ENCODE data around the gene TSPAN4. TPM values are rescaled to one million over a fixed set of nuclear protein-coding genes. Genes with fewer than 3 reads are reported as not detected.

The TSPAN4 gene
- total RNA-seq (2014; rRNA removed; shearing (Covaris generic)), result 117 and 131 TPM in 2 replicates

- DNase-seq (ENCODE audit: low spot score), result peak; percentile 92
These were observed at the start of gene TSPAN4, which contains the start of gene POLR2L for GRCh38 chr11:842370-843002. Gene TSPAN4, plus strand, starts transcription at chr11:842852. Its CDS starts 7,453 bp downstream, at chr11:850305. Gene POLR2L, minus strand, starts transcription at chr11:842529. Its CDS starts 21 bp downstream, at chr11:842508.

- DNase-seq (ENCODE audit: low spot score), result no peak
These were observed 49.8 kb upstream of the TSPAN4 start for GRCh38 chr11:792873-793272.

- DNase-seq (ENCODE audit: low spot score), result no peak
These were observed 49.1 kb upstream of the TSPAN4 start for GRCh38 chr11:793556-793955.

GRCh38 chr11:794013-794765 lies 48.5 kb upstream of the TSPAN4 start:
- DNase-seq (ENCODE audit: low spot score), result no peak

- DNase-seq (ENCODE audit: low spot score), result no peak
These were observed 47.7 kb upstream of the TSPAN4 start for GRCh38 chr11:794766-795633.

GRCh38 chr11:795634-796564 lies 46.8 kb upstream of the TSPAN4 start:
- peak; percentile 89 for DNase-seq (ENCODE audit: low spot score)

- no peak for DNase-seq (ENCODE audit: low spot score)
These were observed 45.9 kb upstream of the TSPAN4 start for GRCh38 chr11:796565-797295.

- DNase-seq (ENCODE audit: low spot score), result peak; percentile 79
These were observed 45.2 kb upstream of the TSPAN4 start for GRCh38 chr11:797296-798092.

- peak; percentile 70 for DNase-seq (ENCODE audit: low spot score)
These were observed 44.4 kb upstream of the TSPAN4 start, which contains the start of gene SLC25A22 for GRCh38 chr11:798093-798713. Gene SLC25A22, minus strand, starts transcription at chr11:798281. Its CDS starts 3,275 bp downstream, at chr11:795006.

GRCh38 chr11:799641-800316 lies 42.9 kb upstream of the TSPAN4 start:
- DNase-seq (ENCODE audit: low spot score), result no peak

- no peak for DNase-seq (ENCODE audit: low spot score)
These were observed 42.2 kb upstream of the TSPAN4 start for GRCh38 chr11:800473-800872.

- no peak for DNase-seq (ENCODE audit: low spot score)
These were observed 41.4 kb upstream of the TSPAN4 start for GRCh38 chr11:801097-801780.

GRCh38 chr11:802018-802617 lies 40.5 kb upstream of the TSPAN4 start:
- DNase-seq (ENCODE audit: low spot score), result no peak

GRCh38 chr11:802693-803466 lies 39.8 kb upstream of the TSPAN4 start:
- DNase-seq (ENCODE audit: low spot score), result no peak

- DNase-seq (ENCODE audit: low spot score), result no peak
These were observed 39.2 kb upstream of the TSPAN4 start for GRCh38 chr11:803467-803742.

- no peak for DNase-seq (ENCODE audit: low spot score)
These were observed 38.7 kb upstream of the TSPAN4 start for GRCh38 chr11:803770-804598.
